Measurements from ENCODE around the gene RBM47.

DNA sequence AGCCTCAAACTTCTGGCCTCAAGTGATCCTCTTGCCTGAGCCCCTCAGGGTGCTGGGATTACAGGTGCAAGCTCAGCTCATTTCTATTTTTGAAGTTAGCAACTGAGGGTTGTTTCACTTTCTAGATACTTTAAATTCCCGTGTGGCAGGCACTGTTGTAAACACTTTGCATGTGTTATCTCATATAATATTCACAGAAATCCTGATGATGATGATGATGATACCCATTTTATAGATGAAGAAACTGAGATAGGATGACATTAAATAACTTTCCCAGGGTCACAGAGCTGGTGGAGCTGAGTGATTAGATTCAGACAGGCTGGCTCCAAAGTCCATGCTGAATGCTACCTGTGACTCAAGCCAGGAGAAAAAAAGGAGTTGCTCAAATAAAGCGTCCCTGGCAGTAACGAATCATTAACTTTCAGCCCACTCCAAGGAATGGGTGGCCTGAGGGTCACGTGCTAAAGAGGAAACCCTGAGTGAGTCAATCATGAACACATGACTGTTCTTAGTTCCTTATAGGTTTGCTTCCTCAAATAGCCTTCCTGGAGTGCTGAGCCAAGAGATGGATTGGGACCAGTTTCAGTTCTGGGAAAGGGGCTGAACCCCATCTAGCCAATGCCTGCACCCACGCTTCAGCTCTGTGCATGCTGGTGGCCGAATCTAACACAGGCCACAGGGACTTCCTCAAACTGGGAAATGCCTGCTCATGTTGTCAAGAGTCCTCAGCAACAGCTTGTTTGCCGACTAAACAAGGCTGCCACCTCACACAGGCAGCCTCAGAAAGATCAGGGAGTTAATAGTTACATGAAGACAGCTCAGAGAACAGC is 52.8 kb downstream of the RBM47 start:
- TF ChIP-seq, protein P1, sequence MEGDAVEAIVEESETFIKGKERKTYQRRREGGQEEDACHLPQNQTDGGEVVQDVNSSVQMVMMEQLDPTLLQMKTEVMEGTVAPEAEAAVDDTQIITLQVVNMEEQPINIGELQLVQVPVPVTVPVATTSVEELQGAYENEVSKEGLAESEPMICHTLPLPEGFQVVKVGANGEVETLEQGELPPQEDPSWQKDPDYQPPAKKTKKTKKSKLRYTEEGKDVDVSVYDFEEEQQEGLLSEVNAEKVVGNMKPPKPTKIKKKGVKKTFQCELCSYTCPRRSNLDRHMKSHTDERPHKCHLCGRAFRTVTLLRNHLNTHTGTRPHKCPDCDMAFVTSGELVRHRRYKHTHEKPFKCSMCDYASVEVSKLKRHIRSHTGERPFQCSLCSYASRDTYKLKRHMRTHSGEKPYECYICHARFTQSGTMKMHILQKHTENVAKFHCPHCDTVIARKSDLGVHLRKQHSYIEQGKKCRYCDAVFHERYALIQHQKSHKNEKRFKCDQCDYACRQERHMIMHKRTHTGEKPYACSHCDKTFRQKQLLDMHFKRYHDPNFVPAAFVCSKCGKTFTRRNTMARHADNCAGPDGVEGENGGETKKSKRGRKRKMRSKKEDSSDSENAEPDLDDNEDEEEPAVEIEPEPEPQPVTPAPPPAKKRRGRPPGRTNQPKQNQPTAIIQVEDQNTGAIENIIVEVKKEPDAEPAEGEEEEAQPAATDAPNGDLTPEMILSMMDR (IDR thresholded peaks at IDR 0.05): no peak
- no peak for TF ChIP-seq POLR2A (IDR thresholded peaks at IDR 0.05)
